Anterior cingulate cortex (tissue), 58 donors: Measurements from ENCODE around the gene ZNF280B.
"Not testable (repeated sequence)": the region's sequence is repeated elsewhere in the genome, so short reads cannot be mapped to it uniquely, and the experiment has no call there.

Source experiments
- DNase-seq, 58 donors: peaks; one replicate each; lab custom pipeline; 2025; lab: John Stamatoyannopoulos, UW

ZNF280B gene

GRCh38 chr22:22467112-22467511 lies 41.4 kb downstream of the ZNF280B start:
- DNase-seq = no peak

- DNase-seq = no peak
Observed at GRCh38 chr22:22465782-22466181, 42.8 kb downstream of the ZNF280B start.

GRCh38 chr22:22465094-22465602 lies 43.4 kb downstream of the ZNF280B start:
- no peak for DNase-seq

- no peak for DNase-seq
Observed at GRCh38 chr22:22464541-22465054, 43.9 kb downstream of the ZNF280B start.

GRCh38 chr22:22463855-22464540 lies 44.5 kb downstream of the ZNF280B start:
- peak in 35 of 58 donors; percentile 0 to 66 (median 14) for DNase-seq

- DNase-seq = no peak
Observed at GRCh38 chr22:22462813-22463567, 45.6 kb downstream of the ZNF280B start.

GRCh38 chr22:22461583-22461982 lies 47.0 kb downstream of the ZNF280B start:
- DNase-seq = no peak

GRCh38 chr22:22461111-22461510 lies 47.4 kb downstream of the ZNF280B start:
- no peak for DNase-seq

GRCh38 chr22:22460635-22461034 lies 47.9 kb downstream of the ZNF280B start:
- no peak for DNase-seq

- DNase-seq = no peak
Observed at GRCh38 chr22:22460060-22460459, 48.5 kb downstream of the ZNF280B start.

GRCh38 chr22:22458896-22459588 lies 49.5 kb downstream of the ZNF280B start:
- DNase-seq = no peak

GRCh38 chr22:22458387-22458786 lies 50.2 kb downstream of the ZNF280B start:
- DNase-seq = no peak

GRCh38 chr22:22454997-22455396 lies 53.5 kb downstream of the ZNF280B start:
- DNase-seq = no peak

- DNase-seq = no peak
Observed at GRCh38 chr22:22452996-22453686, 55.4 kb downstream of the ZNF280B start.

- no peak for DNase-seq
Observed at GRCh38 chr22:22452211-22452610, 56.3 kb downstream of the ZNF280B start.

GRCh38 chr22:22450343-22450839 lies 58.2 kb downstream of the ZNF280B start:
- peak in 14 of 58 donors; percentile 0 to 23 (median 12) for DNase-seq

GRCh38 chr22:22449819-22450218 lies 58.7 kb downstream of the ZNF280B start:
- no peak for DNase-seq

GRCh38 chr22:22446517-22446916 lies 62.0 kb downstream of the ZNF280B start:
- DNase-seq = no peak

- DNase-seq = not testable (repeated sequence)
Observed at GRCh38 chr22:22444007-22444589, 64.4 kb downstream of the ZNF280B start.
